Panc1 (cell line): ENCODE data around the gene RAB40B.

Experiments
- CTCF ChIP-seq: fragments of 450-650 bp; IDR thresholded peaks from 2 replicates; pipeline ENCODE4 v1.5.1; 2017; ENCODE audit warnings: mild to moderate bottlenecking
- POLR2AphosphoS5 ChIP-seq: IDR thresholded peaks from 2 replicates; pipeline ENCODE4 v1.6.1; 2012; ENCODE audit warnings: mild to moderate bottlenecking, low read depth, low read length, moderate library complexity
- REST ChIP-seq, 2 experiments: IDR thresholded peaks; 2 replicates each; pipeline ENCODE4 v1.6.1; 2011 to 2012; ENCODE audit warnings: low read depth in 2 of 2, control low read depth in 1 of 2, low read length in 1 of 2, mild to moderate bottlenecking in 1 of 2, moderate library complexity in 1 of 2; ENCODE audit not compliant: insufficient read depth in 1 of 2
- SIN3A ChIP-seq: IDR thresholded peaks from 2 replicates; pipeline ENCODE4 v1.6.1; 2012; ENCODE audit warnings: low read depth, mild to moderate bottlenecking, low read length, moderate library complexity, borderline replicate concordance; ENCODE audit not compliant: insufficient read depth
- TCF7L2 ChIP-seq: IDR thresholded peaks from 2 replicates; pipeline ENCODE4 v1.6.1; 2011; ENCODE audit warnings: mild to moderate bottlenecking, low read depth, low read length, inconsistent platforms

GRCh38 chr17:82633343-82633742 is 65.2 kb downstream of the RAB40B start:
- TF ChIP-seq CTCF (no peak), POLR2AphosphoS5 (no peak), TCF7L2 (no peak), REST (IDR thresholded peaks at IDR 0.05; ENCODE audit: insufficient read depth in 1 of 2, low read depth in 2 of 2, low read length in 1 of 2) (no peak), SIN3A (no peak)
